ENCODE data around the gene LMO1.

DNA sequence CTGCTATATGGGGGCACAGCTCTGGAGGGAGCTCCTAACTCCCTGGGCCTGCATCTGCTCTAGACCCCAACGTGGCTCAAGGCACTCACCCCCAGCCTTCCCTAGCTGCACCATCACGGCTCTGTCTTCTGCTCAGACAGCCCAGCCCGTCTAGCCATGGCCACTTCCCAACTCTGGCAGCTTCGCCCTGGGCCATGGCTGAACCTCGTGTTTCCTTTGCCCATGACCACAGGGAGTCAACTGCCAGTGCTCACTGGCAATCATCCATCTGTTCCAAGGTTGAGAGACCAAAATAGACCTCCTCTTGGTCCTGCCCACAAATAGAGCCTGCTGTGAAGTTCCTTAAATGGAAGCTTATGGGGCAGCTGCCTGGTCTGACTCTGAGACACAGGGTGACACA is 5.4 kb downstream of the LMO1 start:
- TF ChIP-seq POLR2A (IDR thresholded peaks at IDR 0.05) = no peak
- no peak for TF ChIP-seq POLR2AphosphoS5 (IDR thresholded peaks at IDR 0.05)
- TF ChIP-seq CTCF (IDR thresholded peaks at IDR 0.05) = no peak

Data from prostate gland (tissue), 2 donors.